SU-DHL-6 (cell line): ENCODE measurements around the gene EGFL6.
"Not testable (repeated sequence)": the region's sequence is repeated elsewhere in the genome, so short reads cannot be mapped to it uniquely, and the experiment has no call there.

Source experiments
- CTCF ChIP-seq: fragments of 200-600 bp; sonication (generic); IDR thresholded peaks from one replicate; pipeline ENCODE4 v1.5.1; 2017; ENCODE audit warnings: antibody characterized with exemption, mild to moderate bottlenecking, low read length, moderate library complexity; ENCODE audit not compliant: insufficient read depth, poor library complexity, severe bottlenecking
- EZH2phosphoT487 ChIP-seq: fragments of 200-600 bp; sonication (generic), shearing (Covaris generic); conservative IDR thresholded peaks from 2 replicates; pipeline ENCODE4 v1.6.1; 2018; ENCODE audit warnings: mild to moderate bottlenecking, antibody characterized with exemption, low read length, moderate library complexity, mixed read lengths

GRCh38 chrX:13679700-13680099 lies 110.3 kb downstream of the EGFL6 start:
- TF ChIP-seq CTCF, EZH2phosphoT487: not testable (repeated sequence)
